Measurements from ENCODE around the gene ETS1.

GRCh38 chr11:128585498-128586238 is 1.7 kb downstream of the ETS1 start:
- TF ChIP-seq EZH2 (IDR thresholded peaks at IDR 0.05; ENCODE audit: low read length), result no peak
- TF ChIP-seq CTCF (optimal IDR thresholded peaks at IDR 0.05 in 1 of 3, IDR thresholded peaks at IDR 0.05 in 1 of 3, conservative IDR thresholded peaks at IDR 0.05 in 1 of 3; ENCODE audit: extremely low read depth in 1 of 3, insufficient read depth in 2 of 3, low read length in 3 of 3), result no peak

All from keratinocyte (primary cell).